SK-N-SH (cell line): ENCODE measurements around the gene RPS6KL1. TPM values are rescaled to one million over a fixed set of nuclear protein-coding genes. Genes with fewer than 3 reads are reported as not detected.

Experiments used
- CTCF ChIA-PET: fragments of 300-600, 350-600 bp; formaldehyde crosslinking; extraction: SDS; loops from one replicate; lab custom pipeline; 2021; lab: Yijun Ruan, JAX
- POLR2A ChIA-PET: fragments of 350-600 bp; sonication (Branson Sonifier 250); formaldehyde crosslinking; extraction: SDS; loops from one replicate; lab custom pipeline; 2020; ENCODE audit warnings: antibody characterized with exemption, inconsistent platforms; lab: Yijun Ruan, JAX
- DNase-seq: peaks from one replicate; pipeline ENCODE4 v3.0.0; 2012
- H2AFZ ChIP-seq: fragments of 200-600 bp; sonication (generic); 2 replicates; pipeline ENCODE4 v1.8.1; 2016; ENCODE audit warnings: antibody characterized with exemption, mild to moderate bottlenecking, low read depth
- H3F3A ChIP-seq: fragments of 200-600 bp; sonication (generic); replicated peaks from 2 replicates; pipeline ENCODE3; 2016; ENCODE audit warnings: antibody characterized with exemption, mild to moderate bottlenecking; ENCODE audit not compliant: insufficient read depth
- H3K27ac ChIP-seq, 2 experiments: fragments of 200-500 bp in 1 of 2; fragments of 200-600 bp in 1 of 2; sonication (Bioruptor generic) in 1 of 2; sonication (generic), shearing (Covaris generic) in 1 of 2; 2 replicates each; pipeline versions ENCODE4 v1.5.1 to v1.6.1; 2014 to 2016; ENCODE audit warnings: low read depth in 2 of 2, inconsistent platforms in 1 of 2, low read length in 1 of 2, mild to moderate bottlenecking in 1 of 2, mixed read lengths in 1 of 2
- H3K27me3 ChIP-seq: fragments of 200-600 bp; sonication (generic), shearing (Covaris generic); 2 replicates; pipeline ENCODE4 v1.6.1; 2016; ENCODE audit warnings: mixed run types; ENCODE audit not compliant: insufficient read depth
- H3K36me3 ChIP-seq, 2 experiments: fragments of 200-500 bp in 1 of 2; fragments of 200-600 bp in 1 of 2; sonication (Bioruptor generic) in 1 of 2; sonication (generic) in 1 of 2; replicated peaks in 1 of 2; 2 replicates each; pipeline versions ENCODE3 to v1.5.1; 2014 to 2016; ENCODE audit warnings: low read length in 1 of 2, mild to moderate bottlenecking in 1 of 2; ENCODE audit not compliant: insufficient read depth in 2 of 2, control insufficient read depth in 1 of 2
- H3K4me1 ChIP-seq, 2 experiments: fragments of 200-500 bp in 1 of 2; fragments of 200-600 bp in 1 of 2; sonication (Bioruptor generic) in 1 of 2; sonication (generic), shearing (Covaris generic) in 1 of 2; 2 replicates each; pipeline versions ENCODE4 v1.5.1 to v1.6.1; 2014 to 2016; ENCODE audit warnings: low read depth in 1 of 2, low read length in 1 of 2, mixed run types in 1 of 2; ENCODE audit not compliant: insufficient read depth in 2 of 2, control insufficient read depth in 1 of 2
- H3K4me2 ChIP-seq: fragments of 200-600 bp; sonication (generic), shearing (Covaris generic); 2 replicates; pipeline ENCODE4 v1.6.1; 2017; ENCODE audit warnings: mixed run types
- H3K4me3 ChIP-seq, 2 experiments: fragments of 200-500 bp in 1 of 2; fragments of 200-600 bp in 1 of 2; sonication (Bioruptor generic) in 1 of 2; sonication (generic), shearing (Covaris generic) in 1 of 2; 2 replicates each; pipeline versions ENCODE4 v1.5.1 to v1.8.1; 2014 to 2016; ENCODE audit warnings: low read depth in 2 of 2, inconsistent platforms in 1 of 2, low read length in 1 of 2, mild to moderate bottlenecking in 1 of 2, mixed read lengths in 1 of 2, moderate library complexity in 1 of 2
- H3K79me2 ChIP-seq: fragments of 200-600 bp; sonication (generic); 2 replicates; pipeline ENCODE4 v1.8.1; 2017; ENCODE audit warnings: mild to moderate bottlenecking; ENCODE audit not compliant: insufficient read depth
- H3K9ac ChIP-seq: fragments of 200-600 bp; sonication (generic); 2 replicates; pipeline ENCODE4 v1.6.1; 2017; ENCODE audit warnings: mixed run types
- H3K9me2 ChIP-seq: fragments of 200-600 bp; sonication (generic); 2 replicates; pipeline ENCODE4 v1.6.1; 2017; ENCODE audit warnings: mixed run types
- H3K9me3 ChIP-seq: fragments of 200-600 bp; sonication (generic); 2 replicates; pipeline ENCODE4 v1.6.1; 2017; ENCODE audit warnings: mixed run types, mild to moderate bottlenecking, moderate library complexity
- H4K20me1 ChIP-seq: fragments of 200-600 bp; sonication (generic); 2 replicates; pipeline ENCODE4 v1.6.1; 2017; ENCODE audit warnings: mild to moderate bottlenecking, mixed run types; ENCODE audit not compliant: insufficient read depth
- ELF1 ChIP-seq: IDR thresholded peaks from 2 replicates; pipeline ENCODE4 v1.4.0; 2012
- EP300 ChIP-seq, 2 experiments: IDR thresholded peaks; 2 replicates each; pipeline versions ENCODE4 v1.4.0 to v1.6.1; 2012; ENCODE audit warnings: borderline replicate concordance in 1 of 2, low read depth in 1 of 2, low read length in 1 of 2
- EZH2phosphoT487 ChIP-seq: fragments of 200-600 bp; sonication (generic); IDR thresholded peaks from 2 replicates; pipeline ENCODE4 v1.6.1; 2017; ENCODE audit warnings: low read depth, mixed run types, mild to moderate bottlenecking, antibody characterized with exemption, moderate library complexity, borderline replicate concordance
- FOSL2 ChIP-seq: IDR thresholded peaks from 2 replicates; pipeline ENCODE4 v1.4.0; 2012; ENCODE audit warnings: low read depth, mild to moderate bottlenecking, moderate library complexity, borderline replicate concordance
- GABPA ChIP-seq: IDR thresholded peaks from 2 replicates; pipeline ENCODE4 v1.4.0; 2012; ENCODE audit warnings: low read depth, mild to moderate bottlenecking
- MXI1 ChIP-seq: IDR thresholded peaks from 2 replicates; pipeline ENCODE4 v1.6.1; 2012; ENCODE audit warnings: mild to moderate bottlenecking, low read depth, low read length, improper control_type of control experiment
- NFIC ChIP-seq: IDR thresholded peaks from 2 replicates; pipeline ENCODE4 v1.4.0; 2012; ENCODE audit warnings: borderline replicate concordance
- POLR2AphosphoS5 ChIP-seq: IDR thresholded peaks from 2 replicates; pipeline ENCODE4 v1.6.1; 2012; ENCODE audit warnings: low read depth, low read length
- SIN3A ChIP-seq: IDR thresholded peaks from 2 replicates; pipeline ENCODE4 v1.6.1; 2012; ENCODE audit warnings: low read depth, mild to moderate bottlenecking, low read length, moderate library complexity, borderline replicate concordance
- YY1 ChIP-seq: IDR thresholded peaks from 2 replicates; pipeline ENCODE4 v1.4.0; 2012; ENCODE audit warnings: low read depth, mild to moderate bottlenecking
- WGBS: methylation state at CpG from one replicate; pipeline ENCODE4 v1.1.6; 2017; ENCODE audit warnings: low lambda C conversion rate; 5-methylcytosine and 5-hydroxymethylcytosine counted together
- polyA plus RNA-seq, 3 experiments: library from polyadenylated mRNA; depleted of rRNA; stranded (reverse); fragments of >200 nt; gene quantifications; 2 replicates each; pipeline ENCODE4 v1.2.3, GENCODE V29; 2012
- TF ChIP-seq, protein P1 (sequence below): IDR thresholded peaks from 2 replicates; pipeline ENCODE4 v1.4.0; 2012; ENCODE audit warnings: low read depth, borderline replicate concordance
- TF ChIP-seq, protein P2 (sequence below): IDR thresholded peaks from 2 replicates; pipeline ENCODE4; 2012
- TF ChIP-seq, protein P3 (sequence below): IDR thresholded peaks from 2 replicates; pipeline ENCODE4 v1.6.1; 2012; ENCODE audit warnings: mild to moderate bottlenecking, low read depth, low read length, moderate library complexity
- TF ChIP-seq, protein P4 (sequence below): IDR thresholded peaks from 2 replicates; pipeline ENCODE4 v1.4.0; 2012; ENCODE audit warnings: low read depth, borderline replicate concordance
- TF ChIP-seq, protein P5 (sequence below): IDR thresholded peaks from 2 replicates; pipeline ENCODE4 v1.4.0; 2012; ENCODE audit warnings: low read depth
- TF ChIP-seq, protein P6 (sequence below): fragments of 150-350 bp; IDR thresholded peaks from 2 replicates; pipeline ENCODE4 v1.6.1; 2016; ENCODE audit warnings: mild to moderate bottlenecking, low read depth, low read length

Gene RPS6KL1
- polyA plus RNA-seq, 1 of the 3 experiments (the other 2 are of a cell fraction): 2.5 TPM

DNA sequence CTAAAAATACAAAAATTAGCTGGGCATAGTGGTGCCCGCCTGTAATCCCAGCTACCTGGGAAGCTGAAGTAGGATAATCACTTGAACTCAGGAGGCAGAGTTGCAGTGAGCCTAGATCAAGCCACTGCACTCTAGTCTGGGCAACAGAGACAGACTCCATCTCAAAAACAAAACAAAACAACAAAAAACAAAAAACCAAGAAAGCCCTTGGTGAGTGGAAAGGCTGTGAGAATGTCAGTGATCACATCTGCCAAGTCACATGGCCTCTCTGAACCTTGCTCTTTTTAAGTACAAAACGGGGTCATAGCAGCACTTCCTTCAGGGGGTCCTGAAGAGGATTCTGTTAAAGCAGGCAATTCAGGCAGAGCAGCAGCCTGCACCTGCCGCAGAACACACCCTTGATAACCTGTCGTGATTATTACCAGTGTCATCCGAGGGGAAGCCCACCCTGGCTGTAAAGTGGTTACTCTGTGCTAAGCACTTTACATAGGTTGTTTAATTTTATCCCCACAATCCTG, 9.6 kb downstream of the RPS6KL1 start:
- 62% methylated on average over 5 of the region's 5 CpGs for WGBS
- Histone ChIP-seq H3K27ac (no peak overlapping the region), H4K20me1 (no peaks in the 10 kb centered on the region), H3F3A (peaks cover 2% of the 10 kb centered on the region), H3K9me2 (no peaks in the 10 kb centered on the region)
- TF ChIP-seq FOSL2 (no peak), NFIC (no peak), EP300 (IDR thresholded peaks at IDR 0.05; ENCODE audit: borderline replicate concordance in 1 of 2, low read depth in 1 of 2, low read length in 1 of 2) (no peak)
- TF ChIP-seq, protein P1, sequence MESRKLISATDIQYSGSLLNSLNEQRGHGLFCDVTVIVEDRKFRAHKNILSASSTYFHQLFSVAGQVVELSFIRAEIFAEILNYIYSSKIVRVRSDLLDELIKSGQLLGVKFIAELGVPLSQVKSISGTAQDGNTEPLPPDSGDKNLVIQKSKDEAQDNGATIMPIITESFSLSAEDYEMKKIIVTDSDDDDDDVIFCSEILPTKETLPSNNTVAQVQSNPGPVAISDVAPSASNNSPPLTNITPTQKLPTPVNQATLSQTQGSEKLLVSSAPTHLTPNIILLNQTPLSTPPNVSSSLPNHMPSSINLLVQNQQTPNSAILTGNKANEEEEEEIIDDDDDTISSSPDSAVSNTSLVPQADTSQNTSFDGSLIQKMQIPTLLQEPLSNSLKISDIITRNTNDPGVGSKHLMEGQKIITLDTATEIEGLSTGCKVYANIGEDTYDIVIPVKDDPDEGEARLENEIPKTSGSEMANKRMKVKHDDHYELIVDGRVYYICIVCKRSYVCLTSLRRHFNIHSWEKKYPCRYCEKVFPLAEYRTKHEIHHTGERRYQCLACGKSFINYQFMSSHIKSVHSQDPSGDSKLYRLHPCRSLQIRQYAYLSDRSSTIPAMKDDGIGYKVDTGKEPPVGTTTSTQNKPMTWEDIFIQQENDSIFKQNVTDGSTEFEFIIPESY: no peak
- TF ChIP-seq, all 33 proteins: peak for 0
- Histone ChIP-seq H3K9ac (no peak overlapping the region), H3K4me2 (no peak overlapping the region), H3K4me1 (no peaks in the 10 kb centered on the region; a peak in 1 of 4 replicates), H2AFZ (no peak overlapping the region), H3K79me2 (no peaks in the 10 kb centered on the region), H3K27me3 (no peaks in the 10 kb centered on the region), H3K4me3 (no peak overlapping the region), H3K36me3 (no peaks in the 10 kb centered on the region), H3K9me3 (no peaks in the 10 kb centered on the region)
- no peak for DNase-seq
- POLR2A ChIA-PET: no interaction called here
- CTCF ChIA-PET: interaction anchor here (1.2 to 26.0 kb wide), 3 partner anchors 9 to 175 kb away, joined by 3 to 537 read pairs (median 24); no protein-coding TSS in a partner anchor

DNA sequence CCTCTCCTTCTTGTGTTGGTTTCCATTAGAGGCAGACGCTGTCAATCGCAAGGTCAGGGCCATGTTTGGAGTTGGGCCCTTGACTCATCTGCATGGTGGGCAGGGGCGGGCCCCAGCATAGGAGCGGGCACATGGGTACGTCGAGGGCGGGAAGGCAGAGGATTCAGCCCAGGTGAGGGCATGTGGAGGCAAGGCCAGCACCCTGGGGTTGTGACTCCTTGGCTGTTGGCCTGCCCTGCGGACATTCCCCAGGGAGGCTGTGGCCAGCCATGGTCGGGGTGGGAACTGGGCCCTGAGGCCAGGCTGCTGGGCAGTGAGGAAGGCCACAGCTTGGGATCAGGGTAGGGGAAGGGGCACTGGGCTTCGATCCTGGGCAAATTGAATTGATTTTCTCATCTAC, 10.3 kb downstream of the RPS6KL1 start:
- no peak overlapping the region for H3K27ac ChIP-seq
- no peaks in the 10 kb centered on the region; a peak in 1 of 4 replicates for H3K4me1 ChIP-seq
- POLR2A ChIA-PET: no interaction called here
- H3K79me2 ChIP-seq: no peaks in the 10 kb centered on the region
- CTCF ChIA-PET: interaction anchor here (1.2 to 26.0 kb wide), 4 partner anchors 8 to 391 kb away, joined by 3 to 537 read pairs (median 15); no protein-coding TSS in a partner anchor
- H3K9me3 ChIP-seq: no peaks in the 10 kb centered on the region
- no peak overlapping the region for H3K9ac ChIP-seq
- no peak overlapping the region for H2AFZ ChIP-seq
- no peaks in the 10 kb centered on the region for H3K9me2 ChIP-seq
- peaks cover 2% of the 10 kb centered on the region for H3F3A ChIP-seq
- H4K20me1 ChIP-seq: no peaks in the 10 kb centered on the region
- no peak overlapping the region for H3K4me2 ChIP-seq
- no peak for DNase-seq
- 91% methylated on average over 8 of the region's 10 CpGs for WGBS
- H3K36me3 ChIP-seq: no peaks in the 10 kb centered on the region
- H3K4me3 ChIP-seq: no peak overlapping the region
- H3K27me3 ChIP-seq: no peaks in the 10 kb centered on the region
- no peak for TF ChIP-seq SIN3A
- TF ChIP-seq, protein P2, sequence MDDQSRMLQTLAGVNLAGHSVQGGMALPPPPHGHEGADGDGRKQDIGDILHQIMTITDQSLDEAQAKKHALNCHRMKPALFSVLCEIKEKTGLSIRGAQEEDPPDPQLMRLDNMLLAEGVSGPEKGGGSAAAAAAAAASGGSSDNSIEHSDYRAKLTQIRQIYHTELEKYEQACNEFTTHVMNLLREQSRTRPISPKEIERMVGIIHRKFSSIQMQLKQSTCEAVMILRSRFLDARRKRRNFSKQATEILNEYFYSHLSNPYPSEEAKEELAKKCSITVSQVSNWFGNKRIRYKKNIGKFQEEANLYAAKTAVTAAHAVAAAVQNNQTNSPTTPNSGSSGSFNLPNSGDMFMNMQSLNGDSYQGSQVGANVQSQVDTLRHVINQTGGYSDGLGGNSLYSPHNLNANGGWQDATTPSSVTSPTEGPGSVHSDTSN: no peak
- TF ChIP-seq EP300 (IDR thresholded peaks at IDR 0.05; ENCODE audit: borderline replicate concordance in 1 of 2, low read depth in 1 of 2, low read length in 1 of 2): no peak
- TF ChIP-seq EZH2phosphoT487: no peak
- TF ChIP-seq, protein P3, sequence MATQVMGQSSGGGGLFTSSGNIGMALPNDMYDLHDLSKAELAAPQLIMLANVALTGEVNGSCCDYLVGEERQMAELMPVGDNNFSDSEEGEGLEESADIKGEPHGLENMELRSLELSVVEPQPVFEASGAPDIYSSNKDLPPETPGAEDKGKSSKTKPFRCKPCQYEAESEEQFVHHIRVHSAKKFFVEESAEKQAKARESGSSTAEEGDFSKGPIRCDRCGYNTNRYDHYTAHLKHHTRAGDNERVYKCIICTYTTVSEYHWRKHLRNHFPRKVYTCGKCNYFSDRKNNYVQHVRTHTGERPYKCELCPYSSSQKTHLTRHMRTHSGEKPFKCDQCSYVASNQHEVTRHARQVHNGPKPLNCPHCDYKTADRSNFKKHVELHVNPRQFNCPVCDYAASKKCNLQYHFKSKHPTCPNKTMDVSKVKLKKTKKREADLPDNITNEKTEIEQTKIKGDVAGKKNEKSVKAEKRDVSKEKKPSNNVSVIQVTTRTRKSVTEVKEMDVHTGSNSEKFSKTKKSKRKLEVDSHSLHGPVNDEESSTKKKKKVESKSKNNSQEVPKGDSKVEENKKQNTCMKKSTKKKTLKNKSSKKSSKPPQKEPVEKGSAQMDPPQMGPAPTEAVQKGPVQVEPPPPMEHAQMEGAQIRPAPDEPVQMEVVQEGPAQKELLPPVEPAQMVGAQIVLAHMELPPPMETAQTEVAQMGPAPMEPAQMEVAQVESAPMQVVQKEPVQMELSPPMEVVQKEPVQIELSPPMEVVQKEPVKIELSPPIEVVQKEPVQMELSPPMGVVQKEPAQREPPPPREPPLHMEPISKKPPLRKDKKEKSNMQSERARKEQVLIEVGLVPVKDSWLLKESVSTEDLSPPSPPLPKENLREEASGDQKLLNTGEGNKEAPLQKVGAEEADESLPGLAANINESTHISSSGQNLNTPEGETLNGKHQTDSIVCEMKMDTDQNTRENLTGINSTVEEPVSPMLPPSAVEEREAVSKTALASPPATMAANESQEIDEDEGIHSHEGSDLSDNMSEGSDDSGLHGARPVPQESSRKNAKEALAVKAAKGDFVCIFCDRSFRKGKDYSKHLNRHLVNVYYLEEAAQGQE: no peak
- TF ChIP-seq, protein P4, sequence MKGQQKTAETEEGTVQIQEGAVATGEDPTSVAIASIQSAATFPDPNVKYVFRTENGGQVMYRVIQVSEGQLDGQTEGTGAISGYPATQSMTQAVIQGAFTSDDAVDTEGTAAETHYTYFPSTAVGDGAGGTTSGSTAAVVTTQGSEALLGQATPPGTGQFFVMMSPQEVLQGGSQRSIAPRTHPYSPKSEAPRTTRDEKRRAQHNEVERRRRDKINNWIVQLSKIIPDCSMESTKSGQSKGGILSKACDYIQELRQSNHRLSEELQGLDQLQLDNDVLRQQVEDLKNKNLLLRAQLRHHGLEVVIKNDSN: no peak
- TF ChIP-seq ELF1: no peak
- no peak for TF ChIP-seq GABPA
- TF ChIP-seq POLR2AphosphoS5: no peak
- TF ChIP-seq NFIC: no peak
- TF ChIP-seq MXI1: no peak
- TF ChIP-seq, protein P5, sequence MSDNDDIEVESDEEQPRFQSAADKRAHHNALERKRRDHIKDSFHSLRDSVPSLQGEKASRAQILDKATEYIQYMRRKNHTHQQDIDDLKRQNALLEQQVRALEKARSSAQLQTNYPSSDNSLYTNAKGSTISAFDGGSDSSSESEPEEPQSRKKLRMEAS: no peak
- TF ChIP-seq, protein P6, sequence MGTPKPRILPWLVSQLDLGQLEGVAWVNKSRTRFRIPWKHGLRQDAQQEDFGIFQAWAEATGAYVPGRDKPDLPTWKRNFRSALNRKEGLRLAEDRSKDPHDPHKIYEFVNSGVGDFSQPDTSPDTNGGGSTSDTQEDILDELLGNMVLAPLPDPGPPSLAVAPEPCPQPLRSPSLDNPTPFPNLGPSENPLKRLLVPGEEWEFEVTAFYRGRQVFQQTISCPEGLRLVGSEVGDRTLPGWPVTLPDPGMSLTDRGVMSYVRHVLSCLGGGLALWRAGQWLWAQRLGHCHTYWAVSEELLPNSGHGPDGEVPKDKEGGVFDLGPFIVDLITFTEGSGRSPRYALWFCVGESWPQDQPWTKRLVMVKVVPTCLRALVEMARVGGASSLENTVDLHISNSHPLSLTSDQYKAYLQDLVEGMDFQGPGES: no peak
- TF ChIP-seq YY1: no peak
